Measurements from ENCODE around the gene SLC45A1. TPM values are rescaled to one million over a fixed set of nuclear protein-coding genes. Genes with fewer than 3 reads are reported as not detected.

SLC45A1 gene
- total and polyA plus RNA-seq, 9 of the 15 experiments (the other 6 are each of a cell fraction or from before 2014, with no cell fraction given): not detected

DNA sequence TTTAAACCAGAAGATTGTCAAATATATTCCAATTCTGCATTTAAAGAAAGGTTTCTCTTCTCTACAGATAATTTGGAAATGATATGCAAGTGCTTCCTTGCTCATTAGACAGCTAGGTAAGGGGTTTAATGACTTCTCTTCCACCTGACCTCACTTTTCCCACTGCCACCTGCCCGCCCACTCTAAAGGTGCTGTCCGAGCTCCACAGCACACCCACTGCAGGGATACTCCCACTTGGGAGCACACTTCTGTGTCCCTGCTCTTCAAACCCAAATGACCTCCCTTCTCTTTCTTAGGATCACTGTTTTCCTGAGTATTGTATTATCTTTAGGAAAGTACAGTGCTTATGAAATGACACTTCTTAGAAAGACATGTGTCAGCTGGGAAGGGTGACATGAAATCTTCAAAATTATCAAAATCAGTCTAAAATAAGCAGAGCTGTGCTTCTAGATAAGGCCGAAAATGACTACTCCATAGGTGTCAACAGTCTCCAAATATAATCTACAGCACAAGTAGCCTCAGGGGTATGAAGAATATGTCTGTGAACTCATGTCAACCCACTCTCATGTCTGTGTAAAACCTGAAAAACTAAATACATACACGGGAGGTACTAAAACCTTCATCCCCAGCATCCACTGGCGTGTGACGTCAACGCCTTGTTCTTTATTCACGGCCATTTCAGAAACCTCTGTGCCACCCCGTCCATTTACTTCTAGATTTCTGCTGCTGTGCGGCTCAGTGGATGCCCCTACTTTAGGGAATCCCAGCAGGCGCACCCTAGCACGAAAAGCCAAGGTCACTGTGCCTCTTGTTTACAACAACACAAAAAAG is 71.0 kb downstream of the SLC45A1 start (continued):
- TF ChIP-seq, protein P1, sequence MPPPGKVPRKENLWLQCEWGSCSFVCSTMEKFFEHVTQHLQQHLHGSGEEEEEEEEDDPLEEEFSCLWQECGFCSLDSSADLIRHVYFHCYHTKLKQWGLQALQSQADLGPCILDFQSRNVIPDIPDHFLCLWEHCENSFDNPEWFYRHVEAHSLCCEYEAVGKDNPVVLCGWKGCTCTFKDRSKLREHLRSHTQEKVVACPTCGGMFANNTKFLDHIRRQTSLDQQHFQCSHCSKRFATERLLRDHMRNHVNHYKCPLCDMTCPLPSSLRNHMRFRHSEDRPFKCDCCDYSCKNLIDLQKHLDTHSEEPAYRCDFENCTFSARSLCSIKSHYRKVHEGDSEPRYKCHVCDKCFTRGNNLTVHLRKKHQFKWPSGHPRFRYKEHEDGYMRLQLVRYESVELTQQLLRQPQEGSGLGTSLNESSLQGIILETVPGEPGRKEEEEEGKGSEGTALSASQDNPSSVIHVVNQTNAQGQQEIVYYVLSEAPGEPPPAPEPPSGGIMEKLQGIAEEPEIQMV (tag; conservative IDR thresholded peaks at IDR 0.05; ENCODE audit: low read depth): no peak
- TF ChIP-seq KDM2B (CRISPR knock-in tag; IDR thresholded peaks at IDR 0.05) (no peak), U2AF1 (optimal IDR thresholded peaks at IDR 0.05; ENCODE audit: low read depth, low read length) (no peak), TCF7L2 (IDR thresholded peaks at IDR 0.05; ENCODE audit: low read depth, low read length) (no peak), KLF1 (tag; IDR thresholded peaks at IDR 0.05) (no peak), ZNF253 (CRISPR knock-in tag; conservative IDR thresholded peaks at IDR 0.05) (no peak), NR1H2 (CRISPR knock-in tag; IDR thresholded peaks at IDR 0.05) (no peak), ZNF408 (CRISPR knock-in tag; IDR thresholded peaks at IDR 0.05; ENCODE audit: low read depth) (no peak), ETV6 (IDR thresholded peaks at IDR 0.05; ENCODE audit: borderline replicate concordance in 1 of 2, low read depth in 2 of 2, low read length in 1 of 2) (no peak), ETV6 (CRISPR knock-in tag; IDR thresholded peaks at IDR 0.05; ENCODE audit: borderline replicate concordance) (no peak)
- TF ChIP-seq, protein P2, sequence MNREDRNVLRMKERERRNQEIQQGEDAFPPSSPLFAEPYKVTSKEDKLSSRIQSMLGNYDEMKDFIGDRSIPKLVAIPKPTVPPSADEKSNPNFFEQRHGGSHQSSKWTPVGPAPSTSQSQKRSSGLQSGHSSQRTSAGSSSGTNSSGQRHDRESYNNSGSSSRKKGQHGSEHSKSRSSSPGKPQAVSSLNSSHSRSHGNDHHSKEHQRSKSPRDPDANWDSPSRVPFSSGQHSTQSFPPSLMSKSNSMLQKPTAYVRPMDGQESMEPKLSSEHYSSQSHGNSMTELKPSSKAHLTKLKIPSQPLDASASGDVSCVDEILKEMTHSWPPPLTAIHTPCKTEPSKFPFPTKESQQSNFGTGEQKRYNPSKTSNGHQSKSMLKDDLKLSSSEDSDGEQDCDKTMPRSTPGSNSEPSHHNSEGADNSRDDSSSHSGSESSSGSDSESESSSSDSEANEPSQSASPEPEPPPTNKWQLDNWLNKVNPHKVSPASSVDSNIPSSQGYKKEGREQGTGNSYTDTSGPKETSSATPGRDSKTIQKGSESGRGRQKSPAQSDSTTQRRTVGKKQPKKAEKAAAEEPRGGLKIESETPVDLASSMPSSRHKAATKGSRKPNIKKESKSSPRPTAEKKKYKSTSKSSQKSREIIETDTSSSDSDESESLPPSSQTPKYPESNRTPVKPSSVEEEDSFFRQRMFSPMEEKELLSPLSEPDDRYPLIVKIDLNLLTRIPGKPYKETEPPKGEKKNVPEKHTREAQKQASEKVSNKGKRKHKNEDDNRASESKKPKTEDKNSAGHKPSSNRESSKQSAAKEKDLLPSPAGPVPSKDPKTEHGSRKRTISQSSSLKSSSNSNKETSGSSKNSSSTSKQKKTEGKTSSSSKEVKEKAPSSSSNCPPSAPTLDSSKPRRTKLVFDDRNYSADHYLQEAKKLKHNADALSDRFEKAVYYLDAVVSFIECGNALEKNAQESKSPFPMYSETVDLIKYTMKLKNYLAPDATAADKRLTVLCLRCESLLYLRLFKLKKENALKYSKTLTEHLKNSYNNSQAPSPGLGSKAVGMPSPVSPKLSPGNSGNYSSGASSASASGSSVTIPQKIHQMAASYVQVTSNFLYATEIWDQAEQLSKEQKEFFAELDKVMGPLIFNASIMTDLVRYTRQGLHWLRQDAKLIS (CRISPR knock-in tag; IDR thresholded peaks at IDR 0.05): no peak
- TF ChIP-seq, protein P3, sequence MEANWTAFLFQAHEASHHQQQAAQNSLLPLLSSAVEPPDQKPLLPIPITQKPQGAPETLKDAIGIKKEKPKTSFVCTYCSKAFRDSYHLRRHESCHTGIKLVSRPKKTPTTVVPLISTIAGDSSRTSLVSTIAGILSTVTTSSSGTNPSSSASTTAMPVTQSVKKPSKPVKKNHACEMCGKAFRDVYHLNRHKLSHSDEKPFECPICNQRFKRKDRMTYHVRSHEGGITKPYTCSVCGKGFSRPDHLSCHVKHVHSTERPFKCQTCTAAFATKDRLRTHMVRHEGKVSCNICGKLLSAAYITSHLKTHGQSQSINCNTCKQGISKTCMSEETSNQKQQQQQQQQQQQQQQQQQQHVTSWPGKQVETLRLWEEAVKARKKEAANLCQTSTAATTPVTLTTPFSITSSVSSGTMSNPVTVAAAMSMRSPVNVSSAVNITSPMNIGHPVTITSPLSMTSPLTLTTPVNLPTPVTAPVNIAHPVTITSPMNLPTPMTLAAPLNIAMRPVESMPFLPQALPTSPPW (CRISPR knock-in tag; IDR thresholded peaks at IDR 0.05): no peak; the same call in 1 of the 2 replicates
- TF ChIP-seq, protein P4, sequence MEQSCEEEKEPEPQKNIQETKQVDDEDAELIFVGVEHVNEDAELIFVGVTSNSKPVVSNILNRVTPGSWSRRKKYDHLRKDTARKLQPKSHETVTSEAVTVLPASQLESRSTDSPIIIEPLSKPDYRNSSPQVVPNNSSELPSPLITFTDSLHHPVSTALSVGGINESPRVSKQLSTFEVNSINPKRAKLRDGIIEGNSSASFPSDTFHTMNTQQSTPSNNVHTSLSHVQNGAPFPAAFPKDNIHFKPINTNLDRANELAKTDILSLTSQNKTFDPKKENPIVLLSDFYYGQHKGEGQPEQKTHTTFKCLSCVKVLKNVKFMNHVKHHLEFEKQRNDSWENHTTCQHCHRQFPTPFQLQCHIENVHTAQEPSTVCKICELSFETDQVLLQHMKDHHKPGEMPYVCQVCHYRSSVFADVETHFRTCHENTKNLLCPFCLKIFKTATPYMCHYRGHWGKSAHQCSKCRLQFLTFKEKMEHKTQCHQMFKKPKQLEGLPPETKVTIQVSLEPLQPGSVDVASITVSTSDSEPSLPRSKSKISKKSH (CRISPR knock-in tag; IDR thresholded peaks at IDR 0.05): no peak
- TF ChIP-seq, protein P5, sequence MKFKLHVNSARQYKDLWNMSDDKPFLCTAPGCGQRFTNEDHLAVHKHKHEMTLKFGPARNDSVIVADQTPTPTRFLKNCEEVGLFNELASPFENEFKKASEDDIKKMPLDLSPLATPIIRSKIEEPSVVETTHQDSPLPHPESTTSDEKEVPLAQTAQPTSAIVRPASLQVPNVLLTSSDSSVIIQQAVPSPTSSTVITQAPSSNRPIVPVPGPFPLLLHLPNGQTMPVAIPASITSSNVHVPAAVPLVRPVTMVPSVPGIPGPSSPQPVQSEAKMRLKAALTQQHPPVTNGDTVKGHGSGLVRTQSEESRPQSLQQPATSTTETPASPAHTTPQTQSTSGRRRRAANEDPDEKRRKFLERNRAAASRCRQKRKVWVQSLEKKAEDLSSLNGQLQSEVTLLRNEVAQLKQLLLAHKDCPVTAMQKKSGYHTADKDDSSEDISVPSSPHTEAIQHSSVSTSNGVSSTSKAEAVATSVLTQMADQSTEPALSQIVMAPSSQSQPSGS (CRISPR knock-in tag; IDR thresholded peaks at IDR 0.05): no peak

Data from K562 (cell line).